ENCODE measurements around the gene SPRR2B.

DNA sequence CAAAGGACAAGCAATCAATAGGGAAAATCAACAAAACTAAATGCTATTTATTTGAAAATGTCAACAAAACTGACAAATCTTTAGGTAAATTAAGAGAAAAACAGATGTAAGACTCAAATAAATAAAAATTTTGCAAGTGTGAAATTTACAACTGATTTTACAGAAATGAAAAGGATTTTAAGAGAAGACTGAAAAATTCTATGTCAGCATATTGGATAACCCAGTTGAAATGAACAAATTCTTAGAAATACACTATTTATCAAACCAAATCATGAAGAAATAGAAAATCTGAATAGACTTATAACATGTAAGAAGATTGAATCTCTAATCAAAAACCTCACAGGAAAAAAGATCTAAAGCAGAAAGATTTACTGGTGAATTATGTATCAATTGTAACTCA is 49.5 kb upstream of the SPRR2B start:
- TF ChIP-seq POLR2A (IDR thresholded peaks at IDR 0.05; ENCODE audit: low read depth, low read length) (no peak), POLR2AphosphoS5 (IDR thresholded peaks at IDR 0.05; ENCODE audit: low read depth, low read length) (no peak)

Measured in GM12892 (cell line).